Esophagus muscularis mucosa (tissue), 3 donors: ENCODE data around the gene PHACTR3.

Experiments
- POLR2AphosphoS5 ChIP-seq, 2 donors: sonication (generic); formaldehyde crosslinking; IDR thresholded peaks; one replicate each; pipeline ENCODE4 v1.6.1; 2017; ENCODE audit warnings: antibody characterized with exemption in 2 of 2
- TF ChIP-seq, protein P1 (sequence below), 3 experiments: fragments of 200-600 bp in 2 of 3; fragments of 450-650 bp in 1 of 3; sonication (generic) in 2 of 3; IDR thresholded peaks; one replicate each; pipeline ENCODE4 v1.5.1; 2017 to 2019; ENCODE audit warnings: antibody characterized with exemption in 3 of 3, mild to moderate bottlenecking in 2 of 3, moderate library complexity in 1 of 3

DNA sequence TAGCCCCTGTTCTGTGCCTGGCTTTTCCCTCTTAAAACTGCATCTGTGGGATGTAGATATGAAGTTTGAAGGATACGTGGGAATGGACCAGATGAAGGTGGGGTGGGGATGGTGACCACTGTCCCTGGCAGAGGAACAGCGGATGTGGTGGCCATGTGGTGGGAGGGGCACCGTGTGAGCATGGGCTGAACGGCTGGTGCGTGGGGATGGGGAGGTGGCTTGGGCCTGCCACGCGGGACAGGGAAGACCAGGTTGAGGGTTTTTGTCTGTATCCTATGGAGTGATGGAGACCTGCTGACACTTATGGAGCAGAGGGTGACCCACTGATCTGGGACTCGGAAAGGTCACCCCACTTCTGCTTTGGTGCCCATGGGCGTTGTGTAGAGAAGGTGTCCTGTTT is 19.2 kb downstream of the PHACTR3 start:
- TF ChIP-seq, protein P1, sequence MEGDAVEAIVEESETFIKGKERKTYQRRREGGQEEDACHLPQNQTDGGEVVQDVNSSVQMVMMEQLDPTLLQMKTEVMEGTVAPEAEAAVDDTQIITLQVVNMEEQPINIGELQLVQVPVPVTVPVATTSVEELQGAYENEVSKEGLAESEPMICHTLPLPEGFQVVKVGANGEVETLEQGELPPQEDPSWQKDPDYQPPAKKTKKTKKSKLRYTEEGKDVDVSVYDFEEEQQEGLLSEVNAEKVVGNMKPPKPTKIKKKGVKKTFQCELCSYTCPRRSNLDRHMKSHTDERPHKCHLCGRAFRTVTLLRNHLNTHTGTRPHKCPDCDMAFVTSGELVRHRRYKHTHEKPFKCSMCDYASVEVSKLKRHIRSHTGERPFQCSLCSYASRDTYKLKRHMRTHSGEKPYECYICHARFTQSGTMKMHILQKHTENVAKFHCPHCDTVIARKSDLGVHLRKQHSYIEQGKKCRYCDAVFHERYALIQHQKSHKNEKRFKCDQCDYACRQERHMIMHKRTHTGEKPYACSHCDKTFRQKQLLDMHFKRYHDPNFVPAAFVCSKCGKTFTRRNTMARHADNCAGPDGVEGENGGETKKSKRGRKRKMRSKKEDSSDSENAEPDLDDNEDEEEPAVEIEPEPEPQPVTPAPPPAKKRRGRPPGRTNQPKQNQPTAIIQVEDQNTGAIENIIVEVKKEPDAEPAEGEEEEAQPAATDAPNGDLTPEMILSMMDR (IDR thresholded peaks at IDR 0.05), result no peak
- TF ChIP-seq POLR2AphosphoS5 (IDR thresholded peaks at IDR 0.05), result no peak
